HL-60 (cell line): ENCODE results near the gene CBX3.

ENCODE experiments used
- DNase-seq, 2 experiments: peaks; one replicate each; pipeline ENCODE4 v3.0.0-alpha.2; 2010 to 2020; ENCODE audit warnings: low read depth in 1 of 2, low spot score in 1 of 2
- H3K27ac ChIP-seq: fragments of 250-450 bp; sonication (Bioruptor Pico); replicated peaks from 2 replicates; pipeline ENCODE4 v1.5.1; 2020; ENCODE audit warnings: mild to moderate bottlenecking, moderate library complexity
- H3K27me3 ChIP-seq: fragments of 250-450 bp; sonication (Bioruptor Pico); 2 replicates; pipeline ENCODE4 v1.5.1; 2021; ENCODE audit warnings: mild to moderate bottlenecking, moderate library complexity; ENCODE audit not compliant: insufficient read depth, poor library complexity, severe bottlenecking
- H3K4me3 ChIP-seq: replicated peaks from 2 replicates; pipeline ENCODE4 v1.5.1; 2011; ENCODE audit warnings: mild to moderate bottlenecking, control low read depth, low read length; ENCODE audit not compliant: insufficient read depth
- CTCF ChIP-seq: IDR thresholded peaks from one replicate; pipeline ENCODE4 v1.5.1; 2011; ENCODE audit warnings: low read length, control low read depth, inconsistent platforms; ENCODE audit not compliant: insufficient read depth
- GABPA ChIP-seq: IDR thresholded peaks from 2 replicates; pipeline ENCODE4 v1.6.1; 2012; ENCODE audit warnings: low read depth
- POLR2AphosphoS5 ChIP-seq: IDR thresholded peaks from 2 replicates; pipeline ENCODE4 v1.6.1; 2012; ENCODE audit warnings: low read depth
- REST ChIP-seq: IDR thresholded peaks from 2 replicates; pipeline ENCODE4 v1.6.1; 2012; ENCODE audit warnings: low read depth; ENCODE audit not compliant: insufficient replicate concordance
- SPI1 ChIP-seq: IDR thresholded peaks from 2 replicates; pipeline ENCODE4 v1.6.1; 2012; ENCODE audit warnings: low read depth, mild to moderate bottlenecking, borderline replicate concordance

The CBX3 gene

GRCh38 chr7:26168458-26169023 is 33.0 kb upstream of the CBX3 start:
- no peak overlapping the region for H3K4me3 ChIP-seq
- H3K27ac ChIP-seq, result no peak overlapping the region
- no peak for DNase-seq

GRCh38 chr7:26169271-26169670 is 32.3 kb upstream of the CBX3 start:
- TF ChIP-seq POLR2AphosphoS5 (no peak), CTCF (no peak), SPI1 (no peak), GABPA (no peak), REST (no peak)
- no peaks in the 10 kb centered on the region for H3K27me3 ChIP-seq
- no peak overlapping the region for H3K4me3 ChIP-seq
- H3K27ac ChIP-seq, result no peak overlapping the region
- no peak for DNase-seq

More at GRCh38 chr7:26168458-26169023, 33.0 kb upstream of the CBX3 start:
- no peaks in the 10 kb centered on the region for H3K27me3 ChIP-seq
- no peak for TF ChIP-seq CTCF
- TF ChIP-seq REST, result no peak

- DNase-seq, result no peak
- no peak overlapping the region for H3K4me3 ChIP-seq
- TF ChIP-seq CTCF, result no peak
- TF ChIP-seq POLR2AphosphoS5, result no peak
- no peak for TF ChIP-seq GABPA
- TF ChIP-seq REST, result no peak
- no peak for TF ChIP-seq SPI1
Measured at GRCh38 chr7:26170663-26171062, 30.9 kb upstream of the CBX3 start.

More at GRCh38 chr7:26170663-26171062, 30.9 kb upstream of the CBX3 start:
- H3K27me3 ChIP-seq, result no peaks in the 10 kb centered on the region
- H3K27ac ChIP-seq, result no peak overlapping the region
